Measurements from ENCODE around the gene FOXS1. TPM values are rescaled to one million over a fixed set of nuclear protein-coding genes. Genes with fewer than 3 reads are reported as not detected.
A peak's percentile ranks its signal among the peaks of the same experiment; 100 is the strongest.

FOXS1 gene
- total RNA-seq, 4 donors from 2014 or later: 0.33 TPM; not detected in 3

DNA sequence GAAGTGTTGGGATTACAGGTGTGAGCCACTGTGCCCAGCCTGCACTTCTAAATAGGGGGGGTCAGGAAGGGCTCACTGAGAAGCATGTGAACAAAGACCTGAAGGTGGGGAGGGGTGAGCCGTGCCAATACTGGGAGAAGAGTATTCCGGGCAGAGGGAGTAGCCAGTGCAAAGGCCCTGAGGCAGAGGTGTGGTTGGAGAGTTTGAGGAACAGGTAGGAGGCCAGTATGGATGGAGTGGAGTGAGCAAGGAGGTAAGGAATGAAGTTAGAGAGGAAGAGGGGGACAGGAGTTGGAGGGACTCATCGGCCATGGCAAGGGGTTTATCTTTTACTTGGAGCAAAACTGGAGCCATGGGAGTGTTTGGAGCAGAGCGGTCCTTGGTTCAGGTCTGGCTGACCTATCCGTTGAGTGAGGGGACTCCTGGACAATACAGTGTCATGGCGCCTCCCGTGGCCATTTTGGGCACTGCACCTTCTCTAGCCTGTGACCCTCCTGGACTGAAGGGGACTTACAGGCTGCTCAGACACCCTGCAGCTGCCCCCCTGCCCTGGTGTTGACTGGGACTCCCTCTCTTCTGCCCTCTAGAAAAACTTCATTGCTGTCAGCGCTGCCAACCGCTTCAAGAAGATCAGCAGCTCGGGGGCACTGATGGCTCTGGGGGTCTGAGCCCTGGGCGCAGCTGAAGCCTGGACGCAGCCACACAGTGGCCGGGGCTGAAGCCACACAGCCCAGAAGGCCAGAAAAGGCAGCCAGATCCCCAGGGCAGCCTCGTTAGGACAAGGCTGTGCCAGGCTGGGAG lies 12.1 kb downstream of the FOXS1 start:
- Histone ChIP-seq H3K9me3 (no peaks in the 10 kb centered on the region), H3K27ac (peak overlapping the region; percentile 69 to 95 (median 80)), H3K36me3 (peaks cover 0 to 4% of the 10 kb centered on the region in 2 donors), H3K4me1 (peaks cover 14 to 55% of the 10 kb centered on the region in 2 donors), H3K4me3 (no peak overlapping the region), H3K27me3 (no peaks in the 10 kb centered on the region)
- DNase-seq (peak in 1 of 2 donors; percentile 65), ATAC-seq (peak in 1 of 2 donors; percentile 39)
- TF ChIP-seq, protein P1, sequence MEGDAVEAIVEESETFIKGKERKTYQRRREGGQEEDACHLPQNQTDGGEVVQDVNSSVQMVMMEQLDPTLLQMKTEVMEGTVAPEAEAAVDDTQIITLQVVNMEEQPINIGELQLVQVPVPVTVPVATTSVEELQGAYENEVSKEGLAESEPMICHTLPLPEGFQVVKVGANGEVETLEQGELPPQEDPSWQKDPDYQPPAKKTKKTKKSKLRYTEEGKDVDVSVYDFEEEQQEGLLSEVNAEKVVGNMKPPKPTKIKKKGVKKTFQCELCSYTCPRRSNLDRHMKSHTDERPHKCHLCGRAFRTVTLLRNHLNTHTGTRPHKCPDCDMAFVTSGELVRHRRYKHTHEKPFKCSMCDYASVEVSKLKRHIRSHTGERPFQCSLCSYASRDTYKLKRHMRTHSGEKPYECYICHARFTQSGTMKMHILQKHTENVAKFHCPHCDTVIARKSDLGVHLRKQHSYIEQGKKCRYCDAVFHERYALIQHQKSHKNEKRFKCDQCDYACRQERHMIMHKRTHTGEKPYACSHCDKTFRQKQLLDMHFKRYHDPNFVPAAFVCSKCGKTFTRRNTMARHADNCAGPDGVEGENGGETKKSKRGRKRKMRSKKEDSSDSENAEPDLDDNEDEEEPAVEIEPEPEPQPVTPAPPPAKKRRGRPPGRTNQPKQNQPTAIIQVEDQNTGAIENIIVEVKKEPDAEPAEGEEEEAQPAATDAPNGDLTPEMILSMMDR (IDR thresholded peaks at IDR 0.05 in 4 of 5, conservative IDR thresholded peaks at IDR 0.05 in 1 of 5): peak; percentile 73 to 87 (median 83)
- no peak for TF ChIP-seq POLR2A (IDR thresholded peaks at IDR 0.05)
- in situ Hi-C loops (cut with MboI; ENCODE audit: low sequenced_read_pairs in 4 of 4): loop anchor here in 1 of 4 donors (25.0 kb wide), 1 partner anchor 96 kb away; the partner anchor contains the start of gene TPX2
- intact Hi-C loops (cut with DNase I; ENCODE audit: low total_unique reads): loop anchor here (2.0 to 10.0 kb wide), 2 partner anchors 109 to 281 kb away; no protein-coding TSS in a partner anchor

DNA sequence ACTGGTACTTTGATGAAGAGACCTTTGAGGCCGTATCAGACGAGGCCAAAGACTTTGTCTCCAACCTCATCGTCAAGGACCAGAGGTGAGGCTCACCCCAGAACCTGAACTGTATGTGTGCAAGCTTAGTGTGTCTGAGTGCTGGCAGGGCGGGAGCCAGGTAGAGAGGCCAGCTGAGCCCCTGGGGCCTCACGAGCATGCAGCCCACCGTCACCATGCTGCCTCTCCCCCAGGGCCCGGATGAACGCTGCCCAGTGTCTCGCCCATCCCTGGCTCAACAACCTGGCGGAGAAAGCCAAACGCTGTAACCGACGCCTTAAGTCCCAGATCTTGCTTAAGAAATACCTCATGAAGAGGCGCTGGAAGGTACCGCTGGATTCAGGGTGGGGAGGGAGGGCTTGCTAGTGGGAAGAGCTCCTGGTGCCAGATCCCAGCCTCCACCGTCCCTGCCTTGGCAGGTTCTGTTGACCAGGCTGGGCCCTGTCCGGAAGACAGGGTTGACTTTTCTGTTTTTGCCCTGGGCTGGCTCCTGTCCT lies 13.6 kb downstream of the FOXS1 start:
- Histone ChIP-seq H3K4me3 (no peak overlapping the region), H3K27ac (peak overlapping the region; percentile 54 to 95 (median 74)), H3K9me3 (no peaks in the 10 kb centered on the region), H3K4me1 (peaks cover 14 to 51% of the 10 kb centered on the region in 2 donors), H3K36me3 (peaks cover 0 to 4% of the 10 kb centered on the region in 2 donors), H3K27me3 (no peaks in the 10 kb centered on the region)
- ATAC-seq (peak in 1 of 2 donors; percentile 42), DNase-seq (peak in 1 of 2 donors; percentile 62)
- in situ Hi-C loops (cut with MboI; ENCODE audit: low sequenced_read_pairs in 4 of 4) (loop anchor here in 1 of 4 donors (25.0 kb wide), 1 partner anchor 95 kb away; the partner anchor contains the start of gene TPX2), intact Hi-C loops (cut with DNase I; ENCODE audit: low total_unique reads) (loop anchor here (2.0 to 10.0 kb wide), 2 partner anchors 107 to 283 kb away; no protein-coding TSS in a partner anchor)
- no peak for TF ChIP-seq POLR2A (IDR thresholded peaks at IDR 0.05)
- TF ChIP-seq, protein P1 (IDR thresholded peaks at IDR 0.05 in 4 of 5, conservative IDR thresholded peaks at IDR 0.05 in 1 of 5): no peak

DNA sequence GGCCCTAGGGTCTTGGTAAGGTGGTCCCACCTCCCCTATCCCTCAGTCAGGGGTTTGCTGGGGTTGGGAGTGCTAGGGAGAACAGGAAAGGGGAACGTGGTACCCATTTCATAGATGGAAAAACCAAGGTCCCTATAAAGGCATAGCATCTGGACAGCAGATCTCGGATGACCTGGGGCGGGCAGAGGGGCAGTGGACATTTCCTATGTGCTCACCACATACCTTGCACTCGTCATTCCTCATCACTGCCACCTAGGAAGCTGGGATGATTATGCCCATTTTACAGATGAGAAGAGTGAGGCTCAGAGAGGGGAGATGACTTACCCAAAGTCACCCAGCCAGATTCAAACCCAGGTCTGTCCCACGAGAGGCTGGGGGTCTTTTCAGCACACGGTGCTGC lies 14.2 kb downstream of the FOXS1 start:
- H3K27ac ChIP-seq: peak overlapping the region; percentile 54 to 95 (median 74)
- TF ChIP-seq, protein P1 (IDR thresholded peaks at IDR 0.05 in 4 of 5, conservative IDR thresholded peaks at IDR 0.05 in 1 of 5): no peak
- no peak for TF ChIP-seq POLR2A (IDR thresholded peaks at IDR 0.05)
- H3K4me1 ChIP-seq: peaks cover 8 to 44% of the 10 kb centered on the region in 2 donors
- no peaks in the 10 kb centered on the region for H3K27me3 ChIP-seq
- H3K4me3 ChIP-seq: no peak overlapping the region
- in situ Hi-C loops (cut with MboI; ENCODE audit: low sequenced_read_pairs in 4 of 4) (loop anchor here in 1 of 4 donors (25.0 kb wide), 1 partner anchor 94 kb away; the partner anchor contains the start of gene TPX2), intact Hi-C loops (cut with DNase I; ENCODE audit: low total_unique reads) (loop anchor here (10.0 kb wide), 1 partner anchor 284 kb away; no protein-coding TSS in a partner anchor)
- H3K36me3 ChIP-seq: peaks cover 0 to 4% of the 10 kb centered on the region in 2 donors
- H3K9me3 ChIP-seq: no peaks in the 10 kb centered on the region
- DNase-seq: no peak
- ATAC-seq: no peak

DNA sequence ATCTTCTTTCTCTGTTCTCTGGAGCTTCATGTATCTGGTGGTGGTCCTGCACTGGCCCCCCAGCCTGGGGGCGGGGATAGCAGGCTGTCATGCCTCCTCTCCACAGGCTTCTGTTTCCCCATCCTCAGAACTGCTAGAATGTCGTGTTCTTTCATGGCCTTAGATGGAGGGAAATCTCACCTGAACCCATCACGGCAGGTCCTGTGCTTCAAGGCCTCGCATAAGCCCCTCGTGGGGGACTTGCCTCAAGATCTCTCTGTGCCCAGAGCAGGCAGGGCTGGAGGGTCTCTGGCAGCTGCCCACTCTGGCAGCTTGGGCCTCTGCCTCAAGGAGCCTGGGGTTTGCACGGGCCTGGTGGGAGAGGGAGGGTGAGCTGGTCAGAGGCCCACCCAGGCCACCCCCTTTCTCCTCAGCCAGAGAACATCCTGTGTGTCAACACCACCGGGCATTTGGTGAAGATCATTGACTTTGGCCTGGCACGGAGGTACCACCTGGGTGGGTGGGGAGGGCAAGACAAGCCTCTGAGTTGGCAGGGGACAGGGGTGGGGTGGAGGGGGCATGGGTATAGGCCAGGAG lies 14.9 kb downstream of the FOXS1 start:
- in situ Hi-C loops (cut with MboI; ENCODE audit: low sequenced_read_pairs in 4 of 4) (loop anchor here in 1 of 4 donors (25.0 kb wide), 1 partner anchor 93 kb away; the partner anchor contains the start of gene TPX2), intact Hi-C loops (cut with DNase I; ENCODE audit: low total_unique reads) (loop anchor here (10.0 kb wide), 1 partner anchor 284 kb away; no protein-coding TSS in a partner anchor)
- no peak overlapping the region for H3K4me3 ChIP-seq
- TF ChIP-seq, protein P1 (IDR thresholded peaks at IDR 0.05 in 4 of 5, conservative IDR thresholded peaks at IDR 0.05 in 1 of 5): no peak
- TF ChIP-seq POLR2A (IDR thresholded peaks at IDR 0.05): no peak
- H3K4me1 ChIP-seq: peaks cover 6 to 43% of the 10 kb centered on the region in 2 donors
- ATAC-seq: no peak
- H3K9me3 ChIP-seq: no peaks in the 10 kb centered on the region
- no peaks in the 10 kb centered on the region for H3K27me3 ChIP-seq
- DNase-seq: no peak
- H3K36me3 ChIP-seq: peaks cover 0 to 4% of the 10 kb centered on the region in 2 donors
- H3K27ac ChIP-seq: peak overlapping the region in 3 of 4 donors; percentile 66 to 95 (median 81)

All from gastrocnemius medialis (tissue), 4 donors.